DMS153 treated with DMSO at 0.1 percent for 48 hours (cell line): ENCODE data around the gene SIRT3.
"Not testable (repeated sequence)": the region's sequence is repeated elsewhere in the genome, so short reads cannot be mapped to it uniquely, and the experiment has no call there.

Experiments used
- DNase-seq: peaks from one replicate; lab custom pipeline; 2025; ENCODE audit not compliant: unreplicated experiment; lab: John Stamatoyannopoulos, UW

SIRT3 gene

DNA sequence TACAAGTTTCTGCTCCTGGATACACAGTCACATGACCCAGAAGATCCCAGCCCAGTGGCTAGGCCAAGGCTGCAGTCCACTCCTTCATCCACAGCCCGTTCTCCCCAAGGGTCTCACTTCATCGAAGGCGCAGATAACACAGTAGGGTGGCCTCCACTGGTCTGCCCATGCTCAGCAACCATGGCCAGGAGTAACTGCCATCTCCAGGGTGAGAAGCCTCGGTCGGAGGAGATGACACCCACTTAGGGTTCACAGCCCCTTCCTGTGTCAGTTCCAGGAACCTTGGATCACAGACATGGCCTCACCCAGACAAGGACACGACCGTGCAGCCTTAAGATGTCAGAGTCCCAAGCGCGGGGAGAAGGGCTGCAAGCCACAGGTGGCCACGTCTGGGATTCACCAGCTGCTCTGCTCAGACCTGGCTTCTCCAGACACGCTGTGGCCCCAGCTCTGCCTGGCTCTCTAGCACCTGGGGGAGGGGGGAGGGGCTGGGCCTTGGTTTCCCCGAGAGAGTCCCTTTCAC is 31.5 kb downstream of the SIRT3 start:
- DNase-seq = no peak

DNA sequence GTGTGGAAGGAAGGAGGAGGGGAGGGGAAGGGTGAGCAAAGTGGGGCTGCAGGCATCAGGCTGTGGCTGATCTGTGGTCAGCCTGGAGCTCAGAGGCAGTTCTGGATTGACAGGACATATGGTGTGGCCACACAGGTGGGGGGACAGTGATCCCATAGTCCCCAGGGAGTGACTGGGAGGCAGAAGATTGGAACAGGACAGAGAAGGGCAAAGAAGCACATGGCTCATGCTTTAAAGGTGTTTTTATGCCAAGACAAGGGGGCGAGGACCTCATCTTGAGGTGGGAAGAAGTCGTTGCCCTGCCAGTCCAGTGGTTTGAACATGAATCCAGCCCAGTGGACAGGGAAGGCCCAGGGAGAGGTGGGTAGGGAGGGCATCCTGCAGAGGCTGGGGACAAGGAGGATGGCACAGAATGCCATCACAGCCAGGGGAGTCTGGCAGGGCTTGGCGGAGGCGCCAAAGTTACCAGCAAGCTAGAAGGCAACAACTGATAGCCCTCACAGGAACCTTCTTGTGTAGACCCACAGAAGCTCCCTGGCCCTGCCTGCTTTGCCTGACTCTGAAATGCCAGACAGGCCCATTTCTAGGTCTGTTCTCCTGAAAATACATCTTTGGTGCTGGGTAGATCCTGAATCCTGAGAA is 32.1 kb downstream of the SIRT3 start:
- no peak for DNase-seq

DNA sequence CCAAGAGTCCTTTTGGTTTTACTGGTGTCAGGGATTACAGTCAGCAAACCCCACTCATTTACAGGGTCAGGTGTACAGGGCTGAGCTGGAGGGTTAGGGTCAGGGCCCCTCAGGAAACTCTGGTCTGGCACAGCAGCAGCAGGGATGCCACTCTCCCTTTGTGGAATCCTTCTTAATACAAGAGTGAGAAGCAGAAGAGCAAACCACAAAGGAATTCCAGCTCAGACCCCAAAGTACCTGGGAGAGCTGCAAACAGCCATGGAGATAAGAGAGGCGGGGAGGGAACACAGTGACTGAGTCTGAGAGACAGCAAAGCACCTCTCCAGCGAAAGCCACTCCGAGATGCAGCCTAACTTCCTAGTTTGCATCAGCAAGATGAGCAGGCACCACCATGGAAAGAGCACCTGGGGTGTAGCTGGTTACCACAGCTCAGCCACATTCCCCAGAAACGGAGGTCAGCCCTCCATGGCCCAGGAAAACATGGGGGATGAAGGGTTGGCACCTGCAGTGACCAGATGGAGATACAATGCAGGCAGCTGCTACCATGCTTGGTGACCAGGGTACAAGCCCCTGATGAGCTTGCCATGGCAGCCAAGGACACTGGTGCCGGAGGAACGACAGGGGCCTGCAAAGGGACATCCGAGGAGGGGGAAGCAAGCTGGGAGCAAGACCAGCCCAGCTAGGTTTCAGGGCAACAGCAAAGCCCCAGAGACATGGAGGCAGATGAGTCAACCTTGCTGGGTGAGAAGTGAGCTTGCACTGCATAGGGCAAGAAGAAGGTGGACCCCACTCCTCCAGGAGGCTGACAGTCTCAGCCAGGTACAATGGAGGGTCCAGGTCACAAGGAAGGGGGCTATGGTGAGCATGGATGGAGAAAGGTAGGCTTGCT is 32.8 kb downstream of the SIRT3 start:
- DNase-seq = no peak

DNA sequence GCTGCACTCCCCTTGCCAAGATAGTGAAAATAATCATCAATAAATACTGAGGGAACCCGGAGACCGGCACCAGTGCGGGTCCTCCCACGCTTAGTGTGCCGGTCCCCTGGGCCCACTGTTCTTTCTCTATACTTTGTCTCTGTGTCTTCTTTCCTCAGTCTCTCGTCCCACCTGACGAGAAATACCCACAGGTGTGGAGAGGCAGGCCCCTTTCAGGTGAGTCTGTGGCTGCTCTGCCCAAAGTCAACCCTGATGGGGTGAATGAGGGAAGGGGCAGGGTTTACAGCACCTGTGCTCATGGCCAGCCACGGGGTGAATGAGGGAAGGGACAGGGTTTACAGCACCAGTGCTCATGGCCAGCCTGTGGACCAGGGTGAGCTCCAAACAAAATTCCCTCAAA is 33.7 kb downstream of the SIRT3 start:
- no peak for DNase-seq

DNA sequence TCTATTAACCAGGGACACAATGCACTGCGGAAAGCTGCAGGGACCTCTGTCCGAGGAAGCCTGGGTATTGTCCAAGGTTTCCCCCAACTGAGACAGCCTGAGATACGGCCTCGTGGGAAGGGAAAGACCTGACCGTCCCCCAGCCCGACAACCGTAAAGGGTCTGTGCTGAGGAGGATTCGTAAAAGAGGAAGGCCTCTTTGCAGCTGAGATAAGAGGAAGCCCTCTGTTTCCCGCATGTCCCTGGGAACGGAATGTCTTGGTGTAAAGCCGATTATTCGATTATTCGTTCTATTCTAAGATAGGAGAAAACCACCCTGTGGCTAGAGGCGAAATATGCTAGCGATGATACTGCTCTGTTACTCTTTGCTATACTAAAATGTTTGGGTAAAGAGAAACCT is 34.2 kb downstream of the SIRT3 start:
- DNase-seq = no peak

DNA sequence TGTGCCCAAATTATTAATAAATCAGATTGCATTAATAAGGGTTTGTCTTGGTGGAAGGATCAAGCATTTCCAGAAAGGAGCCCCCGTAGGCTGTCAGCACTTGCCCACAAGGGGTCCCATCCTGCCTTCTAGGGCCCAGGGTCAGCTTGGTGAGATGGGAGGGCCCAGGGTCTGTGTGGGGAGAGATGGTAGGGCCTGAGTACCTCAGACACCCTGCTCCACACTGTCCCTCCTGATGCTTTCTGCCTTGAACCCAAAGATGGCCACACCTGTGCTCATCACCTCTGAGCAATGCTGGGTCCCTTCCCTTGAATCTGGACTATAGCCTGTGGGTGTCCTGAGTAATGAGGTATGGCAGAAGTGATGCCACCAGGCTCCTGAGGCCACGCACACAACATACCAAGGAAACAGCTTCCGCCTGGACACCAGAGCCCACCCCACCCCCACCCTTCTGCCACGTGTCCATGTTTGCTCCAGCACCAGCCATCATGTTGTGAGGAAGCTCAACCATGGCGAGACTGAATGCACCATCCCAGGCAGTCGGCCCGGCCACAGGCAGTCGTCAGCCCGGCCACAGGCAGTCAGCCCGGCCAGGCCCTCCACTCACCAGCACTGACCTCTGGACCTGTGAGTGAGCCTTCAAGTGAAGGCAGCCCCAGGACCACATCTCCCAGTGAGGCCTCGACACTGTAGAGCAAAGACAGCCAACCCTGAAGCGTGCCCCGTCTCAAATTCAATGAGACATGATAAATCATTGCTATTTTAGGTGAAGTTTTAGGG is 35.7 kb downstream of the SIRT3 start:
- DNase-seq = no peak

DNA sequence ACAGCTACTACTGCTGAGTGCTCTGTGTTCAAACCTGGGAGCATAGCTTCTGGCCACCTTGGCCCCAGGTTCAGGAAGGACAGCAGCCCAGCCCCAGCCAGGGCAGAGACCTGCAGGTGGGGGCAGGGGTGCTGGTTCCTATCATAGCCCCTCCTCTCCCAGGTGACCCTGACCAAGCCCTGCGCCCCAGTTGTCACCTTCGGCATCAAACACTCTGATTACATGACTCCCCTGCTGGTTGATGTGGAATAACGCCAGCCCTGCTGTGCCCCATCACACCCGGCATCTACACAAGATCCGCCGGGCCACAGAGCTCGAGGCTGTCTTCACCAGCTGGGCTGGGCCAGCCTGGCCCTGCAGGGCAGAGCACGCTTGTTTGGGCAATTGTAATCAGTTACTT is 36.4 kb downstream of the SIRT3 start:
- DNase-seq = no peak

DNA sequence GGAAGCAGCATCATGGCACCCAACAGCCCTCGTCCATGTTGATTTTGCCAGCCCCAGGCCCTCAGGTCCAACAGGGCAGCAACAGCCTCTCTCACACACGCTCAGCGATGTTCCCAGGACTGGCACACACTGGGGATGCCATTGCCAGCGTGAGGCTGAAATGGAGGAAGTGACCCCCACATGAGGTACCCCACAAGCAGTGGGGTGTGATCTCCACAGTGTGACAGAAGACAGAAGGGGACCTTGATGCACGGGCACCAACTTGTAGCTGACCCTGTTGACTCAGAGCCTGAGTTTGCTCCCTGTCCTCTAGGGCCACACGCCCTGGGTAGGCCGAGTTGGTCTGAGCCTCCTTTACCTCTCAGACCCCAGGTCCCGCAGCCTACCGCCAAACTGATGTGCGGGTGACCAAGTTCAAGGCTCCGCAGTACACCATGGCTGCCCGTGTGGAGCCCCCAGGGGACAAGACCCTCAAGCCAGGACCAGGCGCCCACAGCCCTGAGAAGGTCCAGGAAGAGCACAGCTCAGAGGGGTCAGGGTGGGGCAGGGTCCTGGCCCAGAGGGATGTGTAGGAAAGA is 37.0 kb downstream of the SIRT3 start:
- DNase-seq = no peak

DNA sequence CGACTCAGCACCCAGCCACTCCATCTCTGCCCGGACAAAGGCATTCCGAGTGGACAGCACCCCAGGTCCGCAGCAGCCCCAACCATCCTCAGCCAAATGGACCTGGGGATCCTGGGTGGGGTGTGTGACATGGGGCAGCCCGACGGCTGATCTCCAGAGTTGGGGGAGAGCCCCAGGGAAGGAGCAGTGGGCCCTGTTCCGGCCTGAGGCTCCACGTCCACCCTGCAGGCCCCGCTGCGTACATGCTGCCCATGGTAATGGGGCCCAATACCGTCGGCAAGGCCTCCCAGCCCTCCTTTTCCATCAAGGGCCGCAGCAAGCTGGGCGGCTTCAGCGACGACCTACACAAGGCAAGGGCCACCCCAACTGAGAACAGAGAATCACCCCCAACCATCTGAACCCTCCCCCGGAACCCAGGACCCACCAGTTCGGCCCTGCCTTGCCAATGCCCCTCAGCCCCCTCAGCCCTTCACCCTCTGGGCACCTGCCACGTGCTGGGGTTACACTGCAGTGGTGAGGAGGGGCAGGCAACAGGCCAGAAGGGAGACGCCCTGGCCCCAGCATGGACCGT is 37.8 kb downstream of the SIRT3 start:
- DNase-seq = no peak

DNA sequence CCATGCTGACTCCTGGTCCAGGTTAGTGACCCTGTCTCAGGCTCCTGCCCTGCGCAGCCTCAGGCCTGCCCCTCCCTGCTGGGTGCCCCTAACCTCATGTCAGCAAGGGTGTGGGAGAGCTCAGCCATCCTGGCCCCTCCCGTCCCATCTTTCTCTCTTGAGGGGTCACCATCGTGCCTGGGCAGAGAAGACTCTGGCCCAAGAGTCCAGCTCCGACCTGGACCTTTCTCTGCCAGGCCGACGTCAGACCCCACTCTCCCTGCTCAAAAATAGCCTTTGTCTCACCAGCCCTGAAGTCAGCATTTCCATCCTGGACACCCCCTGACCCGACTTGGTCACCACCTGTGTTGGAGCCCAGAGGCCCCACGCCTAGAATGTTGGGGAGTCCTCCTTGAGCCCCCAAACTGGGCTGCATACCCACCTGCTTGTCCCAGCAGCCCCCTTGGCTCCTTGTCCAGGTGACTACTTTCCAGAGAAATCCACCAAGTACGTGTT is 38.4 kb downstream of the SIRT3 start:
- DNase-seq = no peak

DNA sequence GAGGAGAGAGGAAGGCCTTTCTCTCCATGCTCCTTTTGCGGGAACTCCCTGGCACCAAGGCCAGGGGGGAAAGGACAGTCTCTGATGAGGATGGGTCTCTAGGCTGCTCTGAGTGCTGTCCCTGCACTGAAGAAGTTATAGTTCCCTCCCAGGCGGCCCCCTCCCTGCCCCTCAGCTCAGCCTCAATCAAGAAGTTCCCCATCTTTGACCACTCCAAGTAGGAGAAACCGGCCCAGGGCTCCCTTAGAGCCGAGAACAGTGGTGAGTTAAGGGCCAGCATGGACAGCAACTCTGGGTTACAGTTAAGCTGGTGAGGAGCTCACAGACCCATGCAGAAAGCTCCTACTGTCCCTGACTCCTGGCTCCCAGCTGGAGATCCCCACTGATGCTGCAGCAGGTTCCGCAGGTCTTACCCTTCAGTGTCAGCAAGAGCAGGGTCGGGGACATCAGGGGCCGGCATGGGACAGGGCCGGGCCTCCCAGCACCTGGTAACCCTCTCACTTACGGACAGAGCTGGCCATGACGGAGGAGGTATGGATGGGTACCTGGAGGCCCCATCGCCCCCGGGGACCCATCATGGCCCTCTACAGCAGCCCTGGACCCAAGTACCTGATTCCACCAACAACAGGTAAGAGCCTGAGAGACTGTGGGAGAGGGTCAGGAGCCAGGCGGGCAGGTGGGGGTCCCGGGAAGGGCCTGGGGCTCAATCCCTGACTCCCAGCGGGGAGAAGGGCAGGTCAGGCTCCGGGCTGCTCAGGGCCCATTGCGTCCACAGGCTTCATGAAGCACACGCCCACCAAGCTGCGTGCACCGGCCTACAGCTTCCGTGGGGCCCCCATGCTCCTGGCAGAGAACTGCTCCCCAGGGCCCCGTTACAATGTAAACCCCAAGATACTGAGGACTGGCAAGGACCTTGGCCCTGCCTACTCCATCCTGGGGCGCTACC is 39.1 kb downstream of the SIRT3 start:
- DNase-seq = no peak

DNA sequence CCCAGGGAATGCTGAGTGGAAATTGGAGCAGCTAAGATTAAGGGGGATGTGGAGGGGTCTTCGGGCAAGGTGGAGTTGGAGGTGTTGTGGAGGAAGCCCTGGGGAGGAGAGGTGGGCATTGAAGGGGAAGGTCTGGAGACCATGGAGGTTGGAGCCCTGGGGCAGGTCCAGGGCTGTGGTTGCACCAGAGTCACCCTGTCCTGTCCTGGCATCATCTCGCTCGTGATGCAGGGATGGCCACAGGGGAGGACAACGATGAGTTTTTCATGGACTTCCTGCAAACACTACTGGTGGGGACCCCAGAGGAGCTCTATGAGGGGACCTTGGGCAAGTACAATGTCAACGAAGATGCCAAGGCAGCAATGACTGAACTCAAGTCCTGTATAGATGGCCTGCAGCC is 42.7 kb downstream of the SIRT3 start:
- DNase-seq = not testable (repeated sequence)

DNA sequence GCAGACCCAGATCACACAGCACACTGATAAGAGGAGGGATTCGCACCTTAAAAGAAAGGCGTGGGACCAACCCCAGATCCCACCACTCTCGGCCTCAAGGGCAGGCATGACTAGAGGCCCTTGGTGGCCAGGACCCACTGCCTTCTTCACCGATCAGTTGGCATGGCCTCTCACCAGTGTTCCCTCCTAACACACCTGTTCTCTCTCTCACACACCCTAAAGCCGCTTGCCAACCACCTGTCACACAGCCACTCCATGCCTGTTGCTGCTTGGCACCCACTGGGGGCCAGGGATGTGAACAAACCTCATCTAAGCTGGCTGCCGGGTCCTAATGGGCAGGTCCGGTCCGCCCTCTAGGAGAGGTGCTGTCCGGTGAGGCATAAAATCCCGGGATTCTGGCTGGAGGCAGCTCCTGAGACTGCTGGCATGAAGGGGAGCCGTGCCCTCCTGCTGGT is 43.4 kb downstream of the SIRT3 start, which contains the start of gene SCGB1C1:
TSS of gene SCGB1C1 (plus strand) at position 405 of the 455 bp plus-strand sequence. CDS start at position 427, 22 bp downstream.
- DNase-seq = not testable (repeated sequence)

DNA sequence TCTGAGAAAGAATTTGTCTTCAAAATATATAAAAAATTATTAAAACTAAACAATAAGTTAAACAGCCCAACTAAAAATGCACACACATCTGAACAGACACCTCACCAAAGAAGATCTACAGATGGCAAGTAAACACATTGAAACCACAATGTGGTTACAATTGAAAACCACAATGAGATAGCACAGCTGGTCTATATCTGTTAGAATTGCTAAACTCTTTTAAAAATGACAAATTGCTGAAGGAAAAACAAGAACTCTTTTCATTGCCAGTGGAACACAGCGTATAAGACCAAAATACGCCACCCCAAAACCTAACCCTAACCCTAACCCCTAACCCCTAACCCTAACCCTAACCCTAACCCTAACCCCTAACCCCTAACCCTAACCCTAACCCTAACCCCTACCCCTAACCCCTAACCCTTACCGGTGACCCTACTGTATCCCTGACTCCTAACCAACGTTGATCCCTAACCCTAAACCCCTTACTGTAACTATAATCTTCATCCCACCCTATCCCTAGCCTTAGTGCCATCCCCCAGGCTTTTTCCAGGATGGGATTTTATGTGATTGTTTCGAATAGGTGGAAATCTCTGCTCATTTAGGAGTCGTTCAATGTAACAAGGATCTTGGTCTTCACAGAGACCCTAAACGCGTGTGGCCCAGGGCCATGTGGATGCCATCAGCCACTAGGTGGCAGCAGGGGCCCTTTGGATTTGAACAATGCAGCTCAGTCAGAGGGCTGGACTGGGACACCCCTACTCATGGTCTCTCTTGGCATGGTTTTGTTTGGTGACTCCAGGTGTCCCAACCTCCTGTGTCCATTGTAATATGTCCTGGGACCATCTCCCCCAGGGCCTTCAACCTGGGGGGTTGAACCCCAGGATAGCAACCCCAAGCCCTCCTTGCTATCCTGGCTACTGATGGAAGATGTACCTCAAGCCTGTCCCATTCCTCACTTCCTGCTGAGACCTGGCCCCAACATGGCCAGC is 44.4 kb downstream of the SIRT3 start:
- not testable (repeated sequence) for DNase-seq

DNA sequence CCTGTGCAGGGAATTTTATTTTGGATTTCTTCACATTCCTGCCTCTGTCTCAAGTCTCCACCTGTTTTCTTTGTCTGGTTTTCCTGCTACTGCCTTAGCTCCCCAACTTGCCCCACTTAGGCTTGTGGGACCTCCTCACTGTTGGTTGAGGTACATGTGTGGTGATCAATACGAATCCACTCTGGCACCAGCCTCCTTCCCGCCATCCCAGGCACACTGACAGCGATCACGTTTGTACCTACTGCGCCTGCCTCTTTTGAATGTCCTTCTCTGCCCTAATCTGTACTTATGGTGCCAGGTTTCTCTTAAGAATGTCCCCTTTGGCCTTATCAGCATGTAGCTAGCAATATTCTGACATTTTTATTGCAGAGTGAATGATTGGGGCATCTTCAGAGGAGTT is 45.6 kb downstream of the SIRT3 start:
- not testable (repeated sequence) for DNase-seq

DNA sequence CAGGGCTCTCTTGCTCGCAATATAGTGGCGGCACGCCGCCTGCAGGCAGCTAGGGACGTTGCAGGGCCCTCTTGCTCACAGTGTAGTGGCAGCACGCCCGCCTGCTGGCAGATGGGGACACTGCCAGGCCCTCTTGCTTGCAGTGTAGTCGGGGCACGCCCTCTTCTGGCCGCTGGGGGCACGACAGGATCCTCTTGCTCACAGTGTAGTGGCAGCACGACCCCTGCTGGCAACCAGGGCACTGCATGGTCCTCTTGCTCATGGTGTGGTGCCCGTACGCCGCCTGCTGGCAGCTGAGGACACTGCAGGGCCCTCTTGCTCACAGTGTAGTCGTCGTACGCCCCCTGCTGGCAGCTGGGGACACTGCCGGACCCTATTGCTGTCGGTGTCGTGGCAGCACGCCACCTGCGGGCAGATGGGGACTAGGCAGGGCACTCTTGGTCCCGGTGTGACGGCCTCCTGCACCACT is 46.3 kb downstream of the SIRT3 start:
- not testable (repeated sequence) for DNase-seq

DNA sequence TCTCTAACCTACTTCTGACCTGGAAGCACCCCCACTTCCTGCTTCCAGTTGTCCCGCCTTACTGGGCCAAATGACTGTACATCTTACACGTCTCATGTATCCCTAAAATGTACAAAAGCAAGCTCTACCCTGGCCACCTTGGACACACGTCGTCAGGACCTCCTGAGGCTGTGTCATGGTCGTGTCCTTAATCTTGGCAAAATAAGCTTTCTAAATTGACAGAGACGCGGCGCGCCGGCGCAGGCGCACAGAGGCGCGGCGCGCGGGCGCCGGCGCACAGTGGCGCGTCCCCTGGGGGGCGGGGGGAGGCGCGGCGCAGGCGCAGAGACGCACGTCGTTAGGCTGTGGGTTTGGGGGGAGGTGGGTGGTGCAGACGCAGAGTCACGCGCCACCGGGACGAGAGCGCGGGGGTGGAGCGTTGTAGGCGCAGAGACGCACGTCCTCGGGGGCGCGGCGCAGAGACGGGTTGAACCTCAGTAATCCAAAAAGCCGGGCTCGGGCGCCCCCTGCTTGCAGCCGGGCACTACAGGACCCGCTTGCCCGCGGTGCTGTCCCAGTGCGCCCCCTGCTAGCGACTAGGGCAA is 46.9 kb downstream of the SIRT3 start:
- DNase-seq = not testable (repeated sequence)
